Right cardiac atrium (tissue), 5 donors: ENCODE measurements around the gene INPP5J. TPM values are rescaled to one million over a fixed set of nuclear protein-coding genes. Genes with fewer than 3 reads are reported as not detected.

Source experiments
- ATAC-seq, 2 donors: fragments of 200-7000 bp; cut with Tn5 transposase; one replicate each; pipeline versions ENCODE4 v1.8.0 to v1.9.1; 2020; ENCODE audit warnings: moderate library complexity in 2 of 2, mild to moderate bottlenecking in 1 of 2
- DNase-seq, 3 donors: peaks; one replicate each; pipeline ENCODE4 v3.0.0-alpha.2; 2020
- H3K27ac ChIP-seq: one replicate; pipeline ENCODE4 v1.5.1; 2013; ENCODE audit warnings: mild to moderate bottlenecking, low read length, control low read depth, moderate library complexity
- H3K27me3 ChIP-seq: one replicate; pipeline ENCODE4 v1.6.1; 2013; ENCODE audit not compliant: control insufficient read depth, insufficient read depth
- H3K4me1 ChIP-seq: one replicate; pipeline ENCODE4 v1.6.1; 2013; ENCODE audit warnings: low read length; ENCODE audit not compliant: control insufficient read depth, insufficient read depth
- H3K4me3 ChIP-seq: one replicate; pipeline ENCODE4 v1.5.1; 2013; ENCODE audit warnings: low read length, control low read depth
- H3K9me3 ChIP-seq: one replicate; pipeline ENCODE4 v1.6.1; 2013; ENCODE audit warnings: low read length; ENCODE audit not compliant: control insufficient read depth
- WGBS: extraction: QIAGEN DNeasy Blood & Tissue Kit; methylation state at CpG from one replicate; pipeline ENCODE4 v1.1.7; 2013; 5-methylcytosine and 5-hydroxymethylcytosine counted together
- intact Hi-C, 4 donors: fragments of 100-400 bp; cut with DNase I; formaldehyde crosslinking; loops; one replicate each; pipeline versions ENCODE4 v1.11.0 to v1.14.0; 2022 to 2023
- polyA plus RNA-seq: library from polyadenylated mRNA; stranded (reverse); fragments of 200-250 nt; gene quantifications from one replicate; pipeline ENCODE4 v1.2.3, GENCODE V29; 2013
- total RNA-seq, 4 donors: library from RNA; stranded (reverse); fragmentation: NEBNext Ultra II Directional; extraction: Animal tissue kit (Norgen Biotek cat#: 25700); gene quantifications; one replicate each; pipeline ENCODE4 v1.2.1, GENCODE V29; 2021
- donor health status: healthy with polysubstance abuse.
- donor health status: DM: no; HTN: yes; CAD: no.
- donor health status: DM: no; HTN: no; CAD: no.
- donor health status: DM: no; HTN: yes; CAD: no; lungs with severe emphysema.
- donor health status: DM: yes; HTN: yes; CAD: no.

Gene INPP5J
- total and polyA plus RNA-seq, 5 donors, result 28.8 to 62.1 (median 43.2) TPM

DNA sequence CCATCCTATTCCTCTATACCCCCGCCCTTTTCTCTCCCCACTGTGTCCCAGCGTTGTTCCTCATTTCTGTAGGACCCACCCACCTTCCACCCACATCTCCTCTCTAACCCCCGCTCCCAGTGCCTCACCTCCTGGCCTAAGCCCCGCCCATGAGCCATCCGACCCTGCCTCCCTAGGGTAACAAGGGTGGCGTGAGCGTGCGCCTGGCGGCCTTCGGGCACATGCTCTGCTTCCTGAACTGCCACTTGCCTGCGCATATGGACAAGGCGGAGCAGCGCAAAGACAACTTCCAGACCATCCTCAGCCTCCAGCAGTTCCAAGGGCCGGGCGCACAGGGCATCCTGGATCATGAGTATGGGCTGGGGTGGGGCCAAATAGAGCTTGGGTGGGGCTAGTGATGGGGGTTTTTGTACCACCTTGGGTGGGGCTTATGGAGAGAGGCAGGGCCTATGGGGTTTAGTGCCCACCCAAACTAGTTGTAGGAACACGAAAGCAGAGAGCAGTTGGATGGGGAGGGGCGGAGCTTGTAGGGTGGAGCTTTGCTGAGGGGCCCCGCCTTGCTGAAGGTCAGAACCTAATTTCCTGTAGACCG lies 4.5 kb downstream of the INPP5J start:
- Histone ChIP-seq H3K27me3 (no peaks in the 10 kb centered on the region), H3K9me3 (no peaks in the 10 kb centered on the region), H3K27ac (no peak overlapping the region), H3K4me3 (no peak overlapping the region), H3K4me1 (peaks cover 4% of the 10 kb centered on the region)
- no peak for DNase-seq
- WGBS, result 56% methylated on average over 19 of the region's 19 CpGs
- intact Hi-C loops, result no loop called here
- ATAC-seq, result no peak

DNA sequence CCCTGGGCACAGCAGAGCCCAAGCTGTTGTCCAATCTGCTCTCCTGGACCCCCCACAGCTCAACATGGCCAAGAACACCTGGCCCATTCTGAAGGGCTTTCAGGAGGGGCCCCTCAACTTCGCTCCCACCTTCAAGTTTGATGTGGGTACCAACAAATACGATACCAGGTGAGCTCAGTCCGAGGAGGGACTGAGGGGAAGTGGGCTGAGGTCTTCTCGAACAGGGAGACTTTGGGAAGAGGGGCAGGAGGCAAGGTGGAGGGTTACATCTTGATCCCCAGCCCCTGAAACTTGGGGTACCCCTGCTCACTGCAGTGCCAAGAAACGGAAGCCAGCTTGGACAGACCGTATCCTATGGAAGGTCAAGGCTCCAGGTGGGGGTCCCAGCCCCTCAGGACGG lies 5.4 kb downstream of the INPP5J start:
- ATAC-seq (no peak), DNase-seq (no peak)
- Histone ChIP-seq H3K9me3 (no peaks in the 10 kb centered on the region), H3K4me1 (no peaks in the 10 kb centered on the region), H3K4me3 (no peak overlapping the region), H3K27ac (no peak overlapping the region), H3K27me3 (no peaks in the 10 kb centered on the region)
- 93% methylated on average over 7 of the region's 7 CpGs for WGBS
- intact Hi-C loops, result no loop called here

GRCh38 chr22:31130873-31131272 lies 8.1 kb downstream of the INPP5J start:
- no peak for DNase-seq
- intact Hi-C loops, result no loop called here
- Histone ChIP-seq H3K4me3 (no peak overlapping the region), H3K4me1 (no peaks in the 10 kb centered on the region), H3K27ac (no peak overlapping the region), H3K27me3 (no peaks in the 10 kb centered on the region), H3K9me3 (no peaks in the 10 kb centered on the region)
- 73% methylated on average over 2 of the region's 2 CpGs for WGBS
- ATAC-seq, result no peak

GRCh38 chr22:31133911-31134310 lies 11.1 kb downstream of the INPP5J start:
- DNase-seq, result no peak
- WGBS, result 93% methylated on average over 19 of the region's 19 CpGs
- H3K4me1 ChIP-seq, result no peaks in the 10 kb centered on the region

GRCh38 chr22:31134688-31135087 lies 11.9 kb downstream of the INPP5J start:
- 88% methylated on average over 4 of the region's 4 CpGs for WGBS

More at GRCh38 chr22:31133911-31134310, 11.1 kb downstream of the INPP5J start:
- intact Hi-C loops, result no loop called here
- peak in 1 of 2 donors; percentile 17 for ATAC-seq
- no peak overlapping the region for H3K27ac ChIP-seq
- no peak overlapping the region for H3K4me3 ChIP-seq
- no peaks in the 10 kb centered on the region for H3K9me3 ChIP-seq
- H3K27me3 ChIP-seq, result no peaks in the 10 kb centered on the region

GRCh38 chr22:31135706-31136105 lies 12.9 kb downstream of the INPP5J start:
- Histone ChIP-seq H3K4me1 (no peaks in the 10 kb centered on the region), H3K27ac (no peak overlapping the region), H3K4me3 (no peak overlapping the region), H3K27me3 (no peaks in the 10 kb centered on the region), H3K9me3 (no peaks in the 10 kb centered on the region)
- intact Hi-C loops, result no loop called here
- no peak for ATAC-seq
- 87% methylated on average over 6 of the region's 6 CpGs for WGBS
- DNase-seq, result no peak

More at GRCh38 chr22:31134688-31135087, 11.9 kb downstream of the INPP5J start:
- no peak for ATAC-seq
- DNase-seq, result no peak
- H3K9me3 ChIP-seq, result no peaks in the 10 kb centered on the region
- intact Hi-C loops, result no loop called here
- no peaks in the 10 kb centered on the region for H3K27me3 ChIP-seq
- H3K4me3 ChIP-seq, result no peak overlapping the region
- no peak overlapping the region for H3K27ac ChIP-seq
- no peaks in the 10 kb centered on the region for H3K4me1 ChIP-seq

- no peaks in the 10 kb centered on the region for H3K27me3 ChIP-seq
- intact Hi-C loops, result no loop called here
- ATAC-seq (no peak), DNase-seq (no peak)
- no peaks in the 10 kb centered on the region for H3K4me1 ChIP-seq
- H3K9me3 ChIP-seq, result no peaks in the 10 kb centered on the region
- no peak overlapping the region for H3K4me3 ChIP-seq
- 86% methylated on average over 9 of the region's 9 CpGs for WGBS
- no peak overlapping the region for H3K27ac ChIP-seq
These were observed 13.4 kb downstream of the INPP5J start for GRCh38 chr22:31136155-31136554.

- intact Hi-C loops, result no loop called here
- no peak overlapping the region for H3K27ac ChIP-seq
- no peak overlapping the region for H3K4me3 ChIP-seq
- no peaks in the 10 kb centered on the region for H3K27me3 ChIP-seq
- 89% methylated on average over 16 of the region's 16 CpGs for WGBS
- DNase-seq (no peak), ATAC-seq (no peak)
- H3K9me3 ChIP-seq, result no peaks in the 10 kb centered on the region
- H3K4me1 ChIP-seq, result no peaks in the 10 kb centered on the region
These were observed 13.9 kb downstream of the INPP5J start for GRCh38 chr22:31136711-31137110.

- intact Hi-C loops, result no loop called here
- WGBS, result 78% methylated on average over 10 of the region's 10 CpGs
These were observed 15.0 kb downstream of the INPP5J start for GRCh38 chr22:31137721-31138120.

GRCh38 chr22:31138126-31138525 lies 15.4 kb downstream of the INPP5J start:
- no peak for ATAC-seq

More at GRCh38 chr22:31137721-31138120, 15.0 kb downstream of the INPP5J start:
- no peak overlapping the region for H3K27ac ChIP-seq
- H3K27me3 ChIP-seq, result no peaks in the 10 kb centered on the region
- no peak overlapping the region for H3K4me3 ChIP-seq
- no peaks in the 10 kb centered on the region for H3K4me1 ChIP-seq
- DNase-seq, result no peak
- no peak for ATAC-seq
- no peaks in the 10 kb centered on the region for H3K9me3 ChIP-seq

GRCh38 chr22:31139066-31139465 lies 16.3 kb downstream of the INPP5J start:
- 84% methylated on average over 3 of the region's 3 CpGs for WGBS
- Histone ChIP-seq H3K4me3 (no peak overlapping the region), H3K9me3 (no peaks in the 10 kb centered on the region), H3K4me1 (no peaks in the 10 kb centered on the region), H3K27me3 (no peaks in the 10 kb centered on the region), H3K27ac (no peak overlapping the region)
- ATAC-seq (no peak), DNase-seq (no peak)
- intact Hi-C loops, result no loop called here

More at GRCh38 chr22:31138126-31138525, 15.4 kb downstream of the INPP5J start:
- intact Hi-C loops, result no loop called here
- H3K4me1 ChIP-seq, result no peaks in the 10 kb centered on the region
- no peak overlapping the region for H3K27ac ChIP-seq
- 79% methylated on average over 10 of the region's 10 CpGs for WGBS
- H3K9me3 ChIP-seq, result no peaks in the 10 kb centered on the region
- H3K27me3 ChIP-seq, result no peaks in the 10 kb centered on the region
- no peak for DNase-seq
- no peak overlapping the region for H3K4me3 ChIP-seq
